B cell (primary cell): ENCODE measurements around the gene ELK1.

Source experiments
- EZH2 ChIP-seq: IDR thresholded peaks from 2 replicates; pipeline ENCODE4 v1.6.1; 2012; ENCODE audit warnings: borderline replicate concordance, low read depth, mild to moderate bottlenecking, moderate library complexity, low read length; ENCODE audit not compliant: insufficient read depth, poor library complexity, severe bottlenecking
- TF ChIP-seq, protein P1 (sequence below): fragments of 200-600 bp; IDR thresholded peaks from one replicate; pipeline ENCODE4 v1.8.0; 2022; ENCODE audit warnings: antibody characterized with exemption, mild to moderate bottlenecking

DNA sequence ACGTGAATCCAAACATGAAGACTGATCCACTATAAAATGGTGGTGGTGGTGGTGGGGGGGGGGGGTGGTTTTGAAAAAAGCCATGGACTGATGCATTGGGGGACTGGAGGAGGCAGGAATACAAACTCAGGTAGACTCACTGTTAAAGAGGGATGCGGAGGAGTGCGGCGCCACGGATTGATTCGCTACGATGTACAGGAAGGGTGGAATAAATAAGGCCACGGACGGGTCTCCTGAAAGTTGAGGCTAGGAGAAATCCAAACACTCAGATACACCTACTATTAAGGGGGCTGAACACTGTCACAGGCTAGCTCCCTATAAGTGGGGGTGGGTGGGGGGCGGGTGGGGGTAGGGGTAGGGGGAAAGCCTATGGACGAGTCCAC, 591 bp downstream of the ELK1 start:
- TF ChIP-seq, protein P1, sequence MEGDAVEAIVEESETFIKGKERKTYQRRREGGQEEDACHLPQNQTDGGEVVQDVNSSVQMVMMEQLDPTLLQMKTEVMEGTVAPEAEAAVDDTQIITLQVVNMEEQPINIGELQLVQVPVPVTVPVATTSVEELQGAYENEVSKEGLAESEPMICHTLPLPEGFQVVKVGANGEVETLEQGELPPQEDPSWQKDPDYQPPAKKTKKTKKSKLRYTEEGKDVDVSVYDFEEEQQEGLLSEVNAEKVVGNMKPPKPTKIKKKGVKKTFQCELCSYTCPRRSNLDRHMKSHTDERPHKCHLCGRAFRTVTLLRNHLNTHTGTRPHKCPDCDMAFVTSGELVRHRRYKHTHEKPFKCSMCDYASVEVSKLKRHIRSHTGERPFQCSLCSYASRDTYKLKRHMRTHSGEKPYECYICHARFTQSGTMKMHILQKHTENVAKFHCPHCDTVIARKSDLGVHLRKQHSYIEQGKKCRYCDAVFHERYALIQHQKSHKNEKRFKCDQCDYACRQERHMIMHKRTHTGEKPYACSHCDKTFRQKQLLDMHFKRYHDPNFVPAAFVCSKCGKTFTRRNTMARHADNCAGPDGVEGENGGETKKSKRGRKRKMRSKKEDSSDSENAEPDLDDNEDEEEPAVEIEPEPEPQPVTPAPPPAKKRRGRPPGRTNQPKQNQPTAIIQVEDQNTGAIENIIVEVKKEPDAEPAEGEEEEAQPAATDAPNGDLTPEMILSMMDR: no peak
- TF ChIP-seq EZH2: no peak
